Measurements from ENCODE around the gene PTOV1.

Gene PTOV1

DNA sequence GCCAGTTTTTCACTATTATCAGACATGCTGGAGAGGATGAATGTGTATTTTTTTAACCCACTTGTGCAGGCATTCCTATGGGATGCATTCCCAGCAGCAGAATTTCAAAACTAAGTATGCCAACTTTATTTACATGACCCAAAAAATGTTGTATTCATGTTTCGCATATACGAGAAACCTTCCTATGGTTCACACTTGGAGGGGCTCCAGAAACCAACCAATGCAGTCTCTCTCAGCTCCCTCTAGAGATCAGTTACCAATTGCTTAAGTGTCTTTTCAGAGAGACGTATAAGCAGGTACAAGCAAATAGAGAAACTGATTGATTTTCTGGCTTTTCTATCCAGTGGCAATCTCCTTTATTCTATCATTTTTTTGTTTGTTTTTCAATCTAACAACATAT is 5.5 kb upstream of the PTOV1 start:
- no peak for DNase-seq

DNA sequence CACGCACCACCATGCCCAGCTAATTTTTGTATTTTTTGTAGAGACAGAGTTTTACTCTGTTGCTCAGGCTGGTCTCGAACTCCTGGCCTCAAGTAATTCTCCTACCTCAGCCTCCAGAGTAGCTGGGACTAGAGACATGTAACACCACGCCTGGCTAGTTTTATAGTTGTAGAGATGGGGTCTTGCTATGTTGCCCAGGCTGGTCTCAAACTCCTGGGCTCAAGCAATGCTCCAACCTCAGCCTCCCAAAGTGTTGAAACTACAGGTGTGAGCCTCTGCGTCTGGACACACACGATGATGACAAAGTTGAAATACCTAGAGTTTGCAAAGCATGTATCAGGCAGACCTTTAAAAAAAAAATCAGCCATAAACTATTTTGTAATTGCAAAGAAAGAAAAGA is 4.6 kb upstream of the PTOV1 start:
- no peak for DNase-seq

GRCh38 chr19:49847731-49848696 is 2.9 kb upstream of the PTOV1 start:
- DNase-seq: no peak

DNA sequence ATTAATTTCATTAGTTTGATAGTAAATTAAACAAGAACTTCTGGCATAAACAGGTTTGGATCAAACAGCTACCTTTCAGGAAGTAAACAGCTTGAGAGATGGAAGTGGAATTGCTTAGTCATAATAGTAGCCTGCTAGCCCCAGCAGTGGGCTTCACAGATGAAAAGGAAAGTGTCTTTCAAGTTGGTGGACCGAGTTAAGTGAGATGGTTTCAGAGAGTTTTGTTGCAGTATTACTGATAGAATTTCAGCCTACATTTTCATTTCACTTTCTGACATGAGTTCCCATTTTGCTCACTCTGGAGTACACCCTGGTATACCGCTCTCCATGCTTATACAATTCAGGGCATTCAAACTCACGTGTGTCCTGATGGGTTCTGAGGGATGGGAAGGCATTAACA is 2.0 kb upstream of the PTOV1 start:
- no peak for DNase-seq

- DNase-seq: no peak
These were observed 1.3 kb upstream of the PTOV1 start for GRCh38 chr19:49849433-49850220.

- DNase-seq: no peak
These were observed 805 bp upstream of the PTOV1 start for GRCh38 chr19:49850221-49850486.

DNA sequence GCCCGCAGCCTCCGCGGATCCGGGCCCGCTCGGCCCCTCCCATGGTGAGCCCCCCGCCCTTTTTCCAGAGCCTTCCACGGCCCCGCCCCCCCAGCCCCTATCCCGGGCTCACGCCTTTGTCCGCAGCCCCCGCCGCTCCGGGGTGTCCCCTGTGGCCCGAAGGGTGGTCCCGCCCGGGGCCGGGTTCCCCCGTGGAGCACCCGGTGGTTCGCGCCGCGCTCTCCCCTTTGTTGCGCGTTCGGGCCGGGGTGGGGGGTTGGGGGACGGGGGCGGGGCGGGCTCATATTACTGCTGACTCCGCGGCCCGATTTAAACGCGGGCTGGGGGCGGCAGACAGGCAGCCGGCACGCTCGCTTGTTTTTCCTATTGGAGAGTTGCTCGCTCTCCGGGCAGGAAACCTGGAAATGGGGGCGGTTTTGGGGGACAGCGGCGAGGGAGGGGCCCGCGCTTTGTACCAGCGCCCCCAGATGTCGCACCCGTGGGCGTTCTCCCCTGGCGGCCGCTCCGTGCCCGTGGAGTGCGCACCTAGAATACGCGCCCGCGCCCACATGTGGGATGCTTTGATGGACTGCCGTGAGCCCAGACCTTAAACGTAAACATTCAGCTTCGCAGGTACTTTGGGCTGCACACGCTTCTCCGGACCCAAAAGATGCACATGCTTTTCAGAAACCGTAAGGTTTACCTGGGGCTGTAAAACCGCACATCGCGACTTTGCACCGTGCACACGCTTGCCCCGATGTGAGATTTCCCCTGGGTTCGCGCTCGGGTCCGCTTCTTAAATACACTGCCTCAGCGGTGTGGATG is 699 bp downstream of the PTOV1 start:
- DNase-seq: peak; percentile 73

- DNase-seq: no peak
These were observed 1.7 kb downstream of the PTOV1 start for GRCh38 chr19:49852631-49853126.

- no peak for DNase-seq
These were observed 3.0 kb downstream of the PTOV1 start for GRCh38 chr19:49853852-49854377.

GRCh38 chr19:49854378-49855263 is 3.7 kb downstream of the PTOV1 start:
- DNase-seq: no peak

DNA sequence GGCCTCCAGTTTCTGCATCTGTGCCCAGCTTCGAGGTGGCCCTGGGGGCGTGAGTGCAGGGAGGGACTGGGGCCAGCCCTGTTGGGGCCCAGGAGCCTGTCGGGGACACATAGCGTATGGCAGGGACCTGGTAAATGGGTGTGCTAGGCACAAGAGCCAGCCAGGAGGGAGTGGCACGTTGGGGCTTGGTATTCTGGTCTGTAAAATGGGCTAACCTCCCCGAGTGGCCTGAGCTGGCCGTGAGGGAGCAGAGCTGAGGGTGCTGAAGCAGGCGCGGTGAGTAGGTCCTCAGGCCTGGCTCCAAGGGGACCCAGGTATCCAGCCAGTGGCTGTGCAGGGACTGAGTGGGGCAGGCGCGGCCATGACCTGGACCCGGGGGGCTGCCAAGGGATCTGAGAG is 4.3 kb downstream of the PTOV1 start:
- no peak for DNase-seq

- DNase-seq: no peak
These were observed 5.0 kb downstream of the PTOV1 start for GRCh38 chr19:49855676-49856573.

DNA sequence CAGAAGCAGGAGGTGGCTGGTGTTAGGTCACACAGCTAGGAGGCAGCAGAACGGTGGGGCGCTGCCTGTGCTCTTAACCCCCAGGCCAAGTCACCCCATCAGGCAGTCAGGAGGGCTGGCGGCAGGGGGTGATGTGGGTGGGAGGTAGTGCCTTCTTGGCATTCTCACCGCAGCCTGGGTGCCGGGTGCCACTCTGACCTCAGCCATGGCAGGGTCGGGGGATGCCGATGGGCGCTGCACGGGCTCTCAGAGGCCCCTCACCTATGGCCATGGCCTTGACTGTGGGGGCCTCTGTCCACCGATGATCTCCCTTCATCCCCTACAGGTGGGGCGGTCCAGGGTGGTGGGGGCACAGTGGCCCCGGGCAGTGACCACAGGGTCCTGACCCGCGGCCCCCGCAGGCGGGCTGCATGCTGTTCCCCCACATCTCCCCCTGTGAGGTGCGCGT is 5.6 kb downstream of the PTOV1 start:
- DNase-seq: no peak

DNA sequence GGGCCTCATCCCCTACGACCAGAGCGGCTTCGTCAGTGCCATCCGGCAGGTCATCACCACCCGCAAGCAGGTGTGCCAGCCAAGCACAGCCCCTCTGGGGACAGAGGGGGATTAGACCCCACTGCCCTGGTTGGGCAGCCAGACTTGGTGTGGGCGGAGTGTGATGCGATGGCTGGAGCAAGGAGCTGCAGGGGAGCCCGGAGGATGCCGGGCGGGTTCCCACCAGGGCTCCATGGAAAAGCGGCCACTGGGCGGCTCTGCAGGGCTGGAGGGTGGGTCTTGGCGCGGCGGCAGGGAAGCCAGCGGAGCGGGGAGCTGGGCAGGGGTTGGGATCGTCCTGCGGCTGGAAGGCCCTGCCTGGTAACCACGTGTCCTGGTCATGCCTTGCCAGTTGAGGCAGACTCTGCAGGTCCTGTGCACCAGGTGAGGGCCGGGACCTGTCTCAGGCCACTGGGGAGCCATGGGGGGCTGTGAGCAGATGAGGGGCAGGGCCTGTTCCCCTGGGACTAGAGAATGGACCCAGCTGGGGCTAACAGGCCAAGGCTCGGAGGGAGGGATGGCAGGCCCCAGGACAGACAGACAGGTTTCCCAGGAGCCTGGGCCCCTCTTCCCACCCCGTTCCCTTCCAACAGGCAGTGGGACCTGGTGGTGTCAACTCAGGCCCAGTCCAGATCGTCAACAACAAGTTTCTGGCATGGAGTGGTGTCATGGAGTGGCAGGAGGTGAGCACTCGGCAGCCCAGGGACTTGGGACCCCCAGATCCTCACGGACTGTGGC is 6.3 kb downstream of the PTOV1 start:
- no peak for DNase-seq

- DNase-seq: no peak
These were observed 6.8 kb downstream of the PTOV1 start for GRCh38 chr19:49857838-49858087.

- no peak for DNase-seq
These were observed 7.4 kb downstream of the PTOV1 start for GRCh38 chr19:49858088-49858985.

DNA sequence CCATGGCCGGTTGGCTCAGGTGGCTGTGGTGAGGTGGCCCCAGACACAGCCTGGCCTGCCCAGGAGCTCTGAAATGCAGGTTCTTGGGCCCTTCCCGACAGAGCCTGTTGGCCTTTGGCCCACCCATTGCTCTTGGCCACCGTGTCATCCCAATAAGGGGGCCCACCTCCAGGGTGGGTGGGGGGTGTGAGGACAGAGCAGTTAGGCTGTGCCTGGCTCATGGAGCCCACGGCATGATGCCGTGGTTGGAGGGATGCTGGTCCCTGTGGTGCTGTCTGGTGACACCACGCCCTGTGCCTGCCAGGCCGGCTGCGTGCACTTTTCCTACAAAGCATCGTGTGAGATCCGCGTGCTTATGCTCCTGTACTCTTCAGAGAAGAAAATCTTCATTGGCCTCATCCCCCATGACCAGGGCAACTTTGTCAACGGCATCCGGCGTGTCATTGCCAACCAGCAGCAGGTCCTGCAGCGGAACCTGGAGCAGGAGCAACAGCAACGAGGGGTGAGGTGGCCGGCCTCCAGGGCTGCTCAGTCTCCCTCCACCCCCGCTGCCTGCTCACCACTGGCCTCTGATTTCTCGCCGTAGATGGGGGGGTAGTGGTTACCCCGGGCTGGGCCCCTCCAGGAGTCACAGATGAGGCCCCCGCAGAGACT is 8.8 kb downstream of the PTOV1 start:
- no peak for DNase-seq

DNA sequence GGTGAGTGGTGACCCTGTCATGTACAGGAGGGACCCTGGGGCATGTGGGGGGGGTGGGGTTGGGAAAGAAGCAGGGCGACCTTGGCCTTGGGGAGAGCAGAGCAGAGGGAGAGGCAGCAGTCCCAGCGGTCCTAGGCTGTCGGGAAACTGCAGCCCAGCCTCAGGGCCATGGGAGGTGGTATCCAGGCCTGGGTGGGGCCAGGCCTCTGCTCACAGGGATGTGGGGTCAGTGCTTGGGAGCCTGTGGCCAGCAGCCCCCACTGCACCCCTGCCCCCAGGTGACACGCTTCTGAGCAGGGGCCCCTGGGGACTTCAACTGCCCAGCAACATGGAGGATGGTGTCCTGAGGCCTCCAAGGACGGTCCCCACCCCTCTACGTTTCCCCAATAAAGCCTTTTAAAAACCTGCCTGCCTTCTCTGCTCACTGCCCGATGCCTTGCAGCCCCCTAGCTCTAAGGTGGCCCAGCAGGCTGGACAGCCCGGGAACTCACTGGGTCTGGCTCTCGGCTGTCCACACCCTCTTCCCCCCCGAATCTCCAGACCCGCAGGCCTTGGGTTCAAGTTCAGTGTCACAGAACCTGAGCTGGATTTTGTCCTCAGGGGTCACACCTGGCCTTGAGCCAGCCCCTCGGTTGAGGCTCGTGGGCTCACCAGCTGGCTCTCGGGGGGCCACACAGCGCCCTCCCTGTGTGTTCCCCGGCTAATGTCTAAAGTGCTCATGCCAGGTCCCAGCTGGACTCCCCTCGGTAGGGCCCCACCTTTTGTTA is 9.6 kb downstream of the PTOV1 start:
- DNase-seq: no peak
